ENCODE data around the gene MEGF11. TPM values are rescaled to one million over a fixed set of nuclear protein-coding genes. Genes with fewer than 3 reads are reported as not detected.

Gene MEGF11
- total RNA-seq, 1 experiment from 2014 or later, result 1.2 TPM

DNA sequence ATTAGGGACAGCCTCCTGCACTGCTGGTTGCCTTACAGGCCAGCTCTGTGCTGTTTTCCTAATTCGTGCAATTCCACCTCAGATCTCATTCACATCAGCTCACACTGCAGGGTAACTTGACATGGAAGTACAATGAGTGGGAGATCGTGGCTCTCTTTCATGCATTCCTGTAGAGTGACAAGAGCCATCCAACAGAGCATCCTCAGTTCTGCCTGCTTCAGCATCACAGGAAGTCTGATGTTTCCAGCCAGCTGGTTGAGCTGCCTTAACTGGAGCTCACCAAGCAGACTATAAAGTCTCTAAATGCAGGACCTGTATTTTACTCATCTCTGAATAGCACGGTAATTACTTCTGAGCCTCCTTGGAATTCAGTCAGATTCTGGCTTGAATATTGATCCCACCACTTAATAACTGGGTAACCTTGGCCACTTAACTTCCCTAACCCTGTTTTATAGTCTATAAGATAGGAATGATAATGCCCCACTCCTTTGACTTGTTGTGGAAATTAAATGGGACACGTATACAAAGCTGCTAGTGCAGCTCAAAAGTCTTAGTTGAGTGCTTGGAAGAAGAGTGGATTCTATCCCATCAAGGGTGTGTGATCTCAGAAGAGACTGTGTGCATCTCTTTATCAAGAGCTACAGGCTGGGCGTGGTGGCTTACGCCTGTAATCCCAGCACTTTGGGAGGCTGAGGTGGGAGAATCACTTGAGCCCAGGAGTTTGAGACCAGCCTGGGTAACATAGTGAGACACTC, 38.4 kb upstream of the MEGF11 start:
- Histone ChIP-seq H4K5ac (ENCODE audit: insufficient read length, low read depth, low read length) (no peak overlapping the region), H4K20me1 (ENCODE audit: control insufficient read depth, insufficient read depth, insufficient read length) (no peaks in the 10 kb centered on the region), H2BK20ac (ENCODE audit: low read depth, low read length, poor library complexity, severe bottlenecking) (no peak overlapping the region), H4K91ac (ENCODE audit: insufficient read length, low read depth, low read length) (no peak overlapping the region), H3T11ph (ENCODE audit: low read length) (no peak overlapping the region), H3K27ac (ENCODE audit: insufficient read length, low read depth, low read length) (no peak overlapping the region), H3K23ac (ENCODE audit: insufficient read length, low read depth, low read length) (no peak overlapping the region), H3K79me1 (ENCODE audit: insufficient read depth, low read depth, low read length, poor library complexity, severe bottlenecking) (no peaks in the 10 kb centered on the region), H2AK5ac (ENCODE audit: insufficient read length, low read length) (no peak overlapping the region), H3K14ac (ENCODE audit: insufficient read depth, low read length) (no peak overlapping the region), H3K4me1 (ENCODE audit: insufficient read depth, low read length) (peaks cover 7% of the 10 kb centered on the region; the same call in 1 of the 2 replicates), H3K56ac (ENCODE audit: insufficient read length, low read depth, low read length) (no peak overlapping the region), H3K4ac (ENCODE audit: low read depth, low read length) (no peak overlapping the region), H3K9me3 (ENCODE audit: control insufficient read depth, low read depth, low read length) (no peaks in the 10 kb centered on the region), H2BK5ac (ENCODE audit: insufficient read length, low read length) (no peak overlapping the region), H2AFZ (ENCODE audit: low read length) (no peak overlapping the region), H3K27me3 (ENCODE audit: insufficient read depth, low read length) (no peaks in the 10 kb centered on the region), H3K4me2 (ENCODE audit: insufficient read depth, insufficient read length, low read length) (no peak overlapping the region), H2BK12ac (ENCODE audit: insufficient read length, low read depth, low read length) (no peak overlapping the region), H4K8ac (replicated peaks; ENCODE audit: insufficient read length, low read depth, low read length) (no peak overlapping the region), H3K79me2 (ENCODE audit: insufficient read depth, low read length) (no peaks in the 10 kb centered on the region), H3K23me2 (ENCODE audit: insufficient read length, low read depth, low read length, poor library complexity, severe bottlenecking) (peaks cover 7% of the 10 kb centered on the region), H3K18ac (ENCODE audit: insufficient read length, low read depth, low read length) (no peak overlapping the region), H2BK15ac (ENCODE audit: low read depth, low read length) (no peak overlapping the region), H3K9ac (ENCODE audit: extremely low read depth, insufficient read length, low read length) (no peak overlapping the region), H2BK120ac (ENCODE audit: low read depth, low read length, poor library complexity, severe bottlenecking) (no peak overlapping the region)
- Mint-ChIP-seq H3K36me3 (ENCODE audit: insufficient read depth in 1 of 3, low read depth in 3 of 3) (peaks cover 0 to 9% (median 6%) of the 10 kb centered on the region in 3 experiments; a peak in 5 of 7 replicates), H3K27me3 (ENCODE audit: low read depth) (no peaks in the 10 kb centered on the region; the same call in 1 of the 2 replicates), H3K4me1 (peaks cover 27 to 33% of the 10 kb centered on the region in 2 experiments), H3K9me3 (no peaks in the 10 kb centered on the region), H3K27ac (peak overlapping the region in 1 of 3 experiments; percentile 34; a peak in 1 of 7 replicates), H3K4me3 (peak overlapping the region; percentile 72 to 83)
- WGBS (ENCODE audit: extremely low coverage, insufficient read length, low lambda C conversion rate), result no CpG with 5 or more reads among the region's 6 CpGs
- DNase-seq, result no peak
- TF ChIP-seq, protein P1, sequence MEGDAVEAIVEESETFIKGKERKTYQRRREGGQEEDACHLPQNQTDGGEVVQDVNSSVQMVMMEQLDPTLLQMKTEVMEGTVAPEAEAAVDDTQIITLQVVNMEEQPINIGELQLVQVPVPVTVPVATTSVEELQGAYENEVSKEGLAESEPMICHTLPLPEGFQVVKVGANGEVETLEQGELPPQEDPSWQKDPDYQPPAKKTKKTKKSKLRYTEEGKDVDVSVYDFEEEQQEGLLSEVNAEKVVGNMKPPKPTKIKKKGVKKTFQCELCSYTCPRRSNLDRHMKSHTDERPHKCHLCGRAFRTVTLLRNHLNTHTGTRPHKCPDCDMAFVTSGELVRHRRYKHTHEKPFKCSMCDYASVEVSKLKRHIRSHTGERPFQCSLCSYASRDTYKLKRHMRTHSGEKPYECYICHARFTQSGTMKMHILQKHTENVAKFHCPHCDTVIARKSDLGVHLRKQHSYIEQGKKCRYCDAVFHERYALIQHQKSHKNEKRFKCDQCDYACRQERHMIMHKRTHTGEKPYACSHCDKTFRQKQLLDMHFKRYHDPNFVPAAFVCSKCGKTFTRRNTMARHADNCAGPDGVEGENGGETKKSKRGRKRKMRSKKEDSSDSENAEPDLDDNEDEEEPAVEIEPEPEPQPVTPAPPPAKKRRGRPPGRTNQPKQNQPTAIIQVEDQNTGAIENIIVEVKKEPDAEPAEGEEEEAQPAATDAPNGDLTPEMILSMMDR (conservative IDR thresholded peaks at IDR 0.05), result no peak
